ENCODE results near the gene FMN2. TPM values are rescaled to one million over a fixed set of nuclear protein-coding genes. Genes with fewer than 3 reads are reported as not detected.

FMN2 gene
- total RNA-seq, 2 donors from 2014 or later: 0.26 to 0.33 TPM

DNA sequence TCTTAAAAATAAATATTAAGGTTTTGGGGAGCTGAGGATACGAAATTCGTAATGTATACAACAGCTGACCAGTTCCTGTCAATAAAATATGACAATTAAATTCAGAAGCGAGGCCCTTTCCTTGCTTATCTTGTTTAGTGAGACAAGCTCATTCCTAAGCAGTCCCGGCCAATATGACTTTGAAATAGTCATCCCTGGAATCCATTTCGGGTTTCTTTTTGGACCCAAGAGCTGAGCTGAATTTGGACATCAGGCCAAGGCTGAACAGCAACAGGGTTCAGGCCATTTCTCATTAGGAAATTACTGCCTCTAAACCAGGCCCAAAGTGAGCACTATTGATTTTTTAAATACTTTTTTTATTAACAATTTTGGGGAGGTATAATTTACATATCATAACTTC lies 17.3 kb upstream of the FMN2 start:
- ATAC-seq (no peak), DNase-seq (no peak)
- H3K27me3 ChIP-seq: no peaks in the 10 kb centered on the region
- no peak for TF ChIP-seq POLR2A (IDR thresholded peaks at IDR 0.05)
- TF ChIP-seq, protein P1, sequence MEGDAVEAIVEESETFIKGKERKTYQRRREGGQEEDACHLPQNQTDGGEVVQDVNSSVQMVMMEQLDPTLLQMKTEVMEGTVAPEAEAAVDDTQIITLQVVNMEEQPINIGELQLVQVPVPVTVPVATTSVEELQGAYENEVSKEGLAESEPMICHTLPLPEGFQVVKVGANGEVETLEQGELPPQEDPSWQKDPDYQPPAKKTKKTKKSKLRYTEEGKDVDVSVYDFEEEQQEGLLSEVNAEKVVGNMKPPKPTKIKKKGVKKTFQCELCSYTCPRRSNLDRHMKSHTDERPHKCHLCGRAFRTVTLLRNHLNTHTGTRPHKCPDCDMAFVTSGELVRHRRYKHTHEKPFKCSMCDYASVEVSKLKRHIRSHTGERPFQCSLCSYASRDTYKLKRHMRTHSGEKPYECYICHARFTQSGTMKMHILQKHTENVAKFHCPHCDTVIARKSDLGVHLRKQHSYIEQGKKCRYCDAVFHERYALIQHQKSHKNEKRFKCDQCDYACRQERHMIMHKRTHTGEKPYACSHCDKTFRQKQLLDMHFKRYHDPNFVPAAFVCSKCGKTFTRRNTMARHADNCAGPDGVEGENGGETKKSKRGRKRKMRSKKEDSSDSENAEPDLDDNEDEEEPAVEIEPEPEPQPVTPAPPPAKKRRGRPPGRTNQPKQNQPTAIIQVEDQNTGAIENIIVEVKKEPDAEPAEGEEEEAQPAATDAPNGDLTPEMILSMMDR (IDR thresholded peaks at IDR 0.05): no peak
- H3K27ac ChIP-seq: no peak overlapping the region
- intact Hi-C loops (cut with DNase I): no loop called here
- 64 to 65% methylated on average over 5 of the region's 5 CpGs for WGBS, 2 donors
- H3K36me3 ChIP-seq (replicated peaks in 1 of 2; ENCODE audit: insufficient read depth in 1 of 2, low read depth in 2 of 2): no peaks in the 10 kb centered on the region
- no peak overlapping the region for H3K4me3 ChIP-seq
- H3K4me1 ChIP-seq: no peaks in the 10 kb centered on the region
- no peaks in the 10 kb centered on the region for H3K9me3 ChIP-seq

DNA sequence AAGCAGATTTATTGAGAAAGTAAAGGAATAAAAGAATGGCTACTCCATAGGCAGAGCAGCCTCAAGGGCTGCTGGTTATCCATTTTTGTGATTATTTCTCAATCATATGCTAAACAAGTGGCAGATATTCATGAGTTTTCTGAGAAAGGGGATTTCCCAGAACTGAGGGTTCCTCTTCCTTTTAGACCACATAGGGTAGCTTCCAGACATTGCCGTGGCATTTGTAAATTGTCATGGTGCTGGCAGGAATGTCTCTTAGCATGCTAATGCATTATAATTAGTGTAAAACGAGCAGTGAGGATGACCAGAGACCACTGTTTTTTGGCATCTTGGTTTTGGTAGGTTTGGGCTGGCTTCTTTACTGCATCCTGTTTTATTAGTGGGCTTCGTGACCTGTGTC lies 16.8 kb upstream of the FMN2 start:
- no peaks in the 10 kb centered on the region for H3K4me1 ChIP-seq
- no peak for DNase-seq
- intact Hi-C loops (cut with DNase I): no loop called here
- no peak overlapping the region for H3K27ac ChIP-seq
- TF ChIP-seq, protein P1 (IDR thresholded peaks at IDR 0.05): no peak
- TF ChIP-seq POLR2A (IDR thresholded peaks at IDR 0.05): no peak
- H3K27me3 ChIP-seq: no peaks in the 10 kb centered on the region
- no peak for ATAC-seq
- no peaks in the 10 kb centered on the region for H3K9me3 ChIP-seq
- no peaks in the 10 kb centered on the region for H3K36me3 ChIP-seq (replicated peaks in 1 of 2; ENCODE audit: insufficient read depth in 1 of 2, low read depth in 2 of 2)
- no peak overlapping the region for H3K4me3 ChIP-seq
- WGBS, 2 donors: 59 to 85% methylated on average over 3 of the region's 3 CpGs

GRCh38 chr1:240084337-240084736 lies 7.3 kb upstream of the FMN2 start:
- H3K27me3 ChIP-seq: peaks cover 0 to 3% of the 10 kb centered on the region in 2 donors
- TF ChIP-seq, protein P1 (IDR thresholded peaks at IDR 0.05): no peak
- no peak for TF ChIP-seq POLR2A (IDR thresholded peaks at IDR 0.05)
- no peaks in the 10 kb centered on the region for H3K4me1 ChIP-seq
- H3K9me3 ChIP-seq: no peaks in the 10 kb centered on the region
- intact Hi-C loops (cut with DNase I): no loop called here
- ATAC-seq (no peak), DNase-seq (no peak)
- WGBS, 2 donors: 16 to 33% methylated on average over 1 of the region's 1 CpG
- H3K4me3 ChIP-seq: no peak overlapping the region
- no peak overlapping the region for H3K27ac ChIP-seq
- no peaks in the 10 kb centered on the region for H3K36me3 ChIP-seq (replicated peaks in 1 of 2; ENCODE audit: insufficient read depth in 1 of 2, low read depth in 2 of 2)

DNA sequence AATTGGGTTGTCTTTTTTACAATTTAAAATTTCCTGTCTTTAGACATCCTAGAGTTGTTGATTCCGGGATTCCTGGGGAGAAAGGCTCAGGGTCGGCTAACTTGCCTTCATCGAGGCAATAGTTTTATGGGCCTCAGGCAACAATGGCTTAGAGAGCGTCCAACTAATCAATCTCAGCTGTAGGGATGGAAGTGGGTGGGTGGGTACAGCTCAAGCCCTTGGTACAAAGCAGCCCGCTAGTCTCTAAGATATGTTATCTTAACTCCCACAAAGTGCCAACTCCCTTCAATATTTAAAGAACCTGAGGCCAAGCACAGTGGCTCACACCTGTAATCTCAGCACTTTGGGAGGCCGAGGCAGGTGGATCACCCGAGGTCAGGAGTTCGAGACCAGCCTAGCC lies 6.9 kb upstream of the FMN2 start:
- no peak for DNase-seq
- H3K27me3 ChIP-seq: peaks cover 0 to 3% of the 10 kb centered on the region in 2 donors
- TF ChIP-seq POLR2A (IDR thresholded peaks at IDR 0.05): no peak
- TF ChIP-seq, protein P1 (IDR thresholded peaks at IDR 0.05): no peak
- 40 to 57% methylated on average over 8 of the region's 8 CpGs for WGBS, 2 donors
- H3K4me3 ChIP-seq: no peak overlapping the region
- no peaks in the 10 kb centered on the region for H3K9me3 ChIP-seq
- H3K36me3 ChIP-seq (replicated peaks in 1 of 2; ENCODE audit: insufficient read depth in 1 of 2, low read depth in 2 of 2): no peaks in the 10 kb centered on the region
- no peak overlapping the region for H3K27ac ChIP-seq
- H3K4me1 ChIP-seq: no peaks in the 10 kb centered on the region
- intact Hi-C loops (cut with DNase I): no loop called here
- no peak for ATAC-seq

GRCh38 chr1:240086726-240087125 lies 5.0 kb upstream of the FMN2 start:
- 42% methylated on average over 1 of the region's 1 CpG for WGBS, 2 donors
- Histone ChIP-seq H3K27ac (no peak overlapping the region), H3K9me3 (no peaks in the 10 kb centered on the region), H3K4me1 (peaks cover 3% of the 10 kb centered on the region), H3K36me3 (replicated peaks in 1 of 2; ENCODE audit: insufficient read depth in 1 of 2, low read depth in 2 of 2) (no peaks in the 10 kb centered on the region), H3K4me3 (no peak overlapping the region), H3K27me3 (peaks cover 0 to 3% of the 10 kb centered on the region in 2 donors)
- ATAC-seq: no peak
- intact Hi-C loops (cut with DNase I): no loop called here
- no peak for TF ChIP-seq POLR2A (IDR thresholded peaks at IDR 0.05)
- TF ChIP-seq, protein P1 (IDR thresholded peaks at IDR 0.05): no peak
- no peak for DNase-seq

Data from body of pancreas (tissue), 4 donors.